Heart right ventricle (tissue), 16 donors: ENCODE measurements around the gene RFXANK. TPM values are rescaled to one million over a fixed set of nuclear protein-coding genes. Genes with fewer than 3 reads are reported as not detected.
A peak's percentile ranks its signal among the peaks of the same experiment; 100 is the strongest.

Source experiments
- ATAC-seq, 8 donors: fragments of 200-7000 bp; cut with Tn5 transposase; one replicate each; pipeline ENCODE4 v1.9.1; 2020; ENCODE audit warnings: mild to moderate bottlenecking in 8 of 8, moderate library complexity in 8 of 8, moderate number of reproducible peaks in 1 of 8
- DNase-seq, 2 donors: peaks; one replicate each; pipeline ENCODE4 v3.0.0-alpha.2; 2020
- H3K27ac ChIP-seq, 10 donors: fragments of 200-600 bp; sonication (generic) in 2 of 10; one replicate each; pipeline versions ENCODE4 v1.5.0 to v1.8.0; 2020 to 2022; ENCODE audit warnings: mild to moderate bottlenecking in 3 of 10
- H3K27me3 ChIP-seq, 7 donors: fragments of 200-600 bp; one replicate each; pipeline ENCODE4 v1.8.0; 2021 to 2022; ENCODE audit warnings: mild to moderate bottlenecking in 2 of 7
- H3K36me3 ChIP-seq, 9 donors: fragments of 200-600 bp; sonication (generic) in 1 of 9; one replicate each; pipeline versions ENCODE4 v1.5.0 to v1.8.0; 2020 to 2022; ENCODE audit warnings: mild to moderate bottlenecking in 2 of 9
- H3K4me1 ChIP-seq, 9 donors: fragments of 200-600 bp; sonication (generic) in 1 of 9; one replicate each; pipeline versions ENCODE4 v1.5.0 to v1.8.0; 2020 to 2022; ENCODE audit warnings: mild to moderate bottlenecking in 4 of 9
- H3K4me3 ChIP-seq, 10 donors: fragments of 200-600 bp; sonication (generic) in 2 of 10; one replicate each; pipeline versions ENCODE4 v1.5.0 to v1.8.0; 2020 to 2022; ENCODE audit warnings: mild to moderate bottlenecking in 7 of 10, moderate library complexity in 2 of 10
- H3K9me3 ChIP-seq, 11 donors: fragments of 200-600 bp in 10 of 11; sonication (generic) in 2 of 11; one replicate each; pipeline versions ENCODE4 v1.5.0 to v1.8.0; 2013 to 2022; ENCODE audit warnings: mild to moderate bottlenecking in 2 of 11, control low read depth in 1 of 11, moderate library complexity in 1 of 11
- CTCF ChIP-seq, 9 donors: fragments of 200-600 bp; sonication (generic) in 2 of 9; IDR thresholded peaks; one replicate each; pipeline versions ENCODE4 v1.5.0 to v1.8.0; 2021 to 2022; ENCODE audit warnings: antibody characterized with exemption in 9 of 9, mild to moderate bottlenecking in 5 of 9, moderate library complexity in 1 of 9
- WGBS, 2 donors: extraction: QIAGEN DNeasy Blood & Tissue Kit; methylation state at CpG; one replicate each; pipeline ENCODE4 v1.1.7; 2013; ENCODE audit warnings: inconsistent platforms in 1 of 2; 5-methylcytosine and 5-hydroxymethylcytosine counted together
- intact Hi-C, 10 donors: fragments of 100-400 bp; cut with DNase I; formaldehyde crosslinking; loops; one replicate each; pipeline versions ENCODE4 v1.11.1 to v1.14.2; 2022
- polyA plus RNA-seq, 2 donors: library from polyadenylated mRNA; stranded (reverse); fragments of 200-250 nt; gene quantifications; one replicate each; pipeline ENCODE4 v1.2.3, GENCODE V29; 2013
- total RNA-seq, 10 donors: library from RNA; stranded (reverse); fragmentation: NEBNext Ultra II Directional in 3 of 10; extraction: Animal tissue kit (Norgen Biotek cat#: 25700) in 3 of 10; gene quantifications; one replicate each; pipeline versions ENCODE4 v1.2.1 to v1.2.4, GENCODE V29; 2021 to 2023
- donor health status: Arrhythmogenic right ventricular cardiomyopathy.
- donor health status: ischemic (EF 13 %, LVEDD 7.1; RV severe dilation, severe dysfunction).
- donor health status: healthy with polysubstance abuse.
- donor health status: DM: no; HTN: yes; CAD: no.
- donor health status: DM: no; HTN: no; CAD: no.
- donor health status: ischemic (EF 25% LVEDD 6.9; RV normal size, moderate dysfunction).
- donor health status: ischemic (EF 25% LVEDD 5.7; RV mildly dilated, moderate dysfunction).
- donor health status: healthy.
- donor health status: DM: yes; HTN: yes; CAD: no.
- donor health status: Ischemic cardiomyopathy.
- donor health status: ischemic (EF 35%, LVEDD 5.7; RV mildly dilated, moderate dysfunction).
- donor health status: nonischemic (EF 11% LVEDD 7.7; RV severe dilation, severe dysfunction).
- donor health status: DM: yes; HTN: yes; CAD: no.
- donor health status: PGD.
- donor health status: ischemic (EF 29% LVEDD 5.4; RV normal size, mild dysfunction).
- donor health status: nonischemic (EF 23%, LVEDD 6.1; RV moderate dilation, normal function).

RFXANK gene
- total and polyA plus RNA-seq, 12 donors: 30.6 to 109 (median 37.5) TPM

- 93 to 95% methylated on average over 14 of the region's 14 CpGs for WGBS, 2 donors
Observed at GRCh38 chr19:19186742-19187141, 5.3 kb upstream of the RFXANK start.

DNA sequence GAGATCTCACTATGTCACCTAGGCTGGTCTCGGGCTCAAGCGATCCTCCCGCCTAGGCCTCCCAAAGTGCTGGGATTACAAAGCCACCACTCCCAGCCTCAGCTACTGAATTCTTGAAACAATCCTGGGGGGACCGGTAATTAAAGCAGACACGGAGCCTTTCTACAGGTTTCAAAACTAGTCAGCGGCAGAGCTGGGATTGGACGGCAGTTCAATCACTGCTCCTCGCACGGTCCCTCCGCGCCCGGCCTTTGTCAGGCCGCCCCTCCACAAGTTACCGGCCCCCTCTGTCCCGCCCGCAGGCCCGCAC, 335 bp upstream of the RFXANK start:
- Histone ChIP-seq H3K4me1 (peaks cover 9 to 61% (median 46%) of the 10 kb centered on the region in 9 donors), H3K27me3 (no peaks in the 10 kb centered on the region), H3K36me3 (peaks cover 0 to 35% (median 0%) of the 10 kb centered on the region in 9 donors), H3K9me3 (peaks cover 0 to under 1% (median 0%) of the 10 kb centered on the region in 11 donors), H3K27ac (peak overlapping the region; percentile 96 to 100 (median 100)), H3K4me3 (peak overlapping the region; percentile 76 to 99 (median 91))
- no peak for TF ChIP-seq CTCF (IDR thresholded peaks at IDR 0.05)
- intact Hi-C loops: loop anchor here in 3 of 10 donors (1.0 to 10.0 kb wide), 4 partner anchors 12 to 303 kb away; partner anchors contain the start of genes MAU2 (in 3 of the 3), SUGP1 (in 3 of the 3) and NR2C2AP (in 1 of the 3)
- DNase-seq: no peak
- 0% methylated on average over 17 of the region's 17 CpGs for WGBS, 2 donors
- no peak for ATAC-seq

More at GRCh38 chr19:19186742-19187141, 5.3 kb upstream of the RFXANK start:
- intact Hi-C loops: no loop called here
- TF ChIP-seq CTCF (IDR thresholded peaks at IDR 0.05): no peak
- peaks cover 9 to 38% (median 25%) of the 10 kb centered on the region in 9 donors for H3K4me1 ChIP-seq
- H3K9me3 ChIP-seq: peaks cover 0 to 4% (median 0%) of the 10 kb centered on the region in 11 donors
- ATAC-seq (no peak), DNase-seq (no peak)
- H3K27ac ChIP-seq: peak overlapping the region in 1 of 10 donors; percentile 79
- peaks cover 0 to 51% (median 6%) of the 10 kb centered on the region in 9 donors for H3K36me3 ChIP-seq
- H3K27me3 ChIP-seq: no peaks in the 10 kb centered on the region
- no peak overlapping the region for H3K4me3 ChIP-seq

DNA sequence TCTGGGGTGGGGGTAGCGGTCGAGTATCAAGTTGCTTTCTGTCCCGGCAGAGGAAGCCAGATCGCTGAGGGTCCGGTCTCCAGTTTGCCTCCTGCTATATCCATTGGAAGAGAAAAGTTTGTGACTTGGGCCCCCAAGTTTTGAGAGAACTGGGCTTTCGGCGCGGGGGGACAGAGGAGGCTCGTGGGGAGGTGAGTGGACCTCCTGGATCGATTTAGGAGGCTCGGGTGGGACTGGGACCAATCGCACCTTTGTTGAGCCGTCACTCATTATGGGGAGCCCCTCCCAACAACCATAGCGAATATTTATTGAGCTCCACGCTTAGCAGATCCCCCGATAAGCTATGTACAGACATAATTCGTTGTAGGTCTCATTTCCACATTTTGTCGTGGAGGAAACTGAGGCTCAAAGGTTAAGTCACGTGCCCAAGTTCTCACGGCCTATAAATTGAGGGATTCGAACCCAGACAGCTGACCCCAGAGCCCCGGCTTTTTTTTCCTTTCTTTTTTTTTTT, 909 bp downstream of the RFXANK start:
- no peaks in the 10 kb centered on the region for H3K27me3 ChIP-seq
- peak overlapping the region; percentile 48 to 99 (median 91) for H3K4me3 ChIP-seq
- peaks cover 9 to 61% (median 46%) of the 10 kb centered on the region in 9 donors for H3K4me1 ChIP-seq
- WGBS, 2 donors: 1 to 2% methylated on average over 22 of the region's 22 CpGs
- H3K27ac ChIP-seq: peak overlapping the region; percentile 27 to 100 (median 100)
- intact Hi-C loops: loop anchor here in 3 of 10 donors (1.0 to 10.0 kb wide), 4 partner anchors 10 to 302 kb away; partner anchors contain the start of genes MAU2 (in 3 of the 3), SUGP1 (in 3 of the 3) and NR2C2AP (in 1 of the 3)
- ATAC-seq: peak in 2 of 8 donors; percentile 1 to 13
- no peak for TF ChIP-seq CTCF (IDR thresholded peaks at IDR 0.05)
- DNase-seq: no peak
- peaks cover 0 to 42% (median 12%) of the 10 kb centered on the region in 9 donors for H3K36me3 ChIP-seq
- H3K9me3 ChIP-seq: no peaks in the 10 kb centered on the region

GRCh38 chr19:19193926-19194325, 1.9 kb downstream of the RFXANK start:
- DNase-seq (no peak), ATAC-seq (no peak)
- TF ChIP-seq CTCF (IDR thresholded peaks at IDR 0.05): no peak
- H3K36me3 ChIP-seq: peaks cover 0 to 45% (median 20%) of the 10 kb centered on the region in 9 donors
- no peaks in the 10 kb centered on the region for H3K27me3 ChIP-seq
- no peaks in the 10 kb centered on the region for H3K9me3 ChIP-seq
- peaks cover 9 to 54% (median 45%) of the 10 kb centered on the region in 9 donors for H3K4me1 ChIP-seq
- peak overlapping the region in 8 of 10 donors; percentile 76 to 99 (median 93) for H3K4me3 ChIP-seq
- intact Hi-C loops: loop anchor here in 3 of 10 donors (5.0 to 10.0 kb wide), 3 partner anchors 128 to 301 kb away; partner anchors contain the start of genes MAU2 (in 3 of the 3) and SUGP1 (in 3 of the 3)
- H3K27ac ChIP-seq: peak overlapping the region in 9 of 10 donors; percentile 2 to 100 (median 100)
- WGBS, 2 donors: 52 to 66% methylated on average over 5 of the region's 5 CpGs
